GM19468 (cell line): ENCODE measurements around the gene ARID5B.

Experiments used
- ATAC-seq: cut with Tn5 transposase; IDR thresholded peaks from one replicate; pipeline ENCODE4 v1.9.1; 2021; ENCODE audit warnings: mild to moderate bottlenecking, moderate library complexity, moderate number of reproducible peaks; ENCODE audit not compliant: unreplicated experiment; ENCODE audit errors: extremely low read depth

Gene ARID5B

DNA sequence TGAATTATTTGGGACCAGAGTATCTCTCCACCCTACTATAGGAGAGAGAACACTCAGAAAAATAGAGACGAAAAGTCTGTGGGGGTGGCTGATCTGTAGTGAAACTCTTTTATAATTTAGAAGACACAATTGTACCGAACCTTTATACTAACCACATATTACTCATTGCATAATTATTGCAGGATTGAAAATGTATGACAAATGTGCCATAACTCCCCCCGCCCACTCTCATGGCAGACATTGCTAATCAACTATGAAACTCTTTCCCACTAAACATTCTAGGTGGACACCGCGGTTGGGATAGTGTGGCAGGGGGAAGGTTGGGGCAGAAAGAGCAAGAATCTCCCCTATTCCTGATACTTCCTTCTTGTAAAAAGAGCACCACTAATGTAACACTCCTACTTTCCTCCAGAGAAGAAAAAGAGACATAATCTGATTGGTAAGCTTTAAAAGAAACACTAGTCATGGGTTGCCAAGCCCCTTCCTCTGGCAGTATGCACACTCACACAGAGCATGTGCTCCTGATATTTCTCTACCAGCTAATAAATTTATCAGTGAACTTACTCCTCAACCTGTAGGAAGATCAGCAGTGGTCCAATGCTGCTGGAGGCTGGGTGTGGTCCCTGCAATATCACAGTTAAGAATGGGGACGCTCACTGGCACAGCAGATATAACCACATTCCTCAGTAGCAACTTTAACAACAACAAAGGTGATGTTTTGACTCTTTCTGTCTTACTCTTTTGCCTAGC lies 18.7 kb upstream of the ARID5B start:
- peak; percentile 35 for ATAC-seq

DNA sequence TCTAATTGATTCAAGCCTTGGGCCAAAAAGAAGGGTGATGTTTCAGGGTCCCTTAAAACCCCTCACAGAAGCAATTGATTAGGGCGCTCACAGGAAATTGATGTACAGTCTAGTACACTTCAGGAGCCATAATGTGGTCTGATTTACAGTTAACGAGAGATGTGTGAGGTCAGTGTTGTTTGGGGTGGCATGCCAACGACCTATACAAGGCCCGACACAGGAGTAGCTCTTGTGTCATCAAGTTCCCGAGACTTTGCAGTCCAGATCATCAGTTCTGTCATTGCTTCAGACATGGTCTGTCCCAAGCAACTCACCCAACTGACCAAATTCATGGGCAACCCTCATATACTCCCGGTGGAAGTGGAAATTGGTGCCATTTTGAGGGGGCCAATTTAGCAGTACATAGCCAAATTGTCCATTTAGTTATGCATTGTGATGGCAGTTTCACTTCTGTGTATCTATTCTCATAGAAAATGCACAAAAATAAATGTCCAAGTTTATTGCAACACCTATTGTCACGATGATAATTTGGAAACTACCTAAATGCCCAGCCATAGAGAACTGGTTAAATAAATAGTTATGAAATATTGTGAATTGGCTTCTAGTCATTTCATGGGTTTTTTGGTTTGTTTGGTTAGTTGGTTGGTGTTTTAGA lies 18.0 kb upstream of the ARID5B start:
- ATAC-seq, result no peak

DNA sequence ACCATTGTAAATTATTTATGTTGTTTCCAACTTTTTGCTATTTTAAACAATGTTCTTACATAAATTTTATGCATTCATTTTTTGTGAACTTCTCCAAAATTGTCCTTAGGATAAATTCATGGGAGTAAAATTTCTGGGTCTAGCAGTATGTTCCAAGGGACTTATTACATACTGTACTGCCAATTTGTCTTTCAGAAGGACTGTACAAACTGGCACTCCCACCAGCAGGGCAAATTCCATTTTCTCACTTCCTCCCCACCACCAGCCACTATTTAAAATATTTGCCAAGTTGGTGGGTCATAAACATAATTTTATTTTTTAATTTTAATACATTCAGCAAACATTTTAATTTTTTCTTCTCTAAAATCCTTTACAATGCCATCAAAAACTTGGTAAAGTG lies 13.7 kb upstream of the ARID5B start:
- no peak for ATAC-seq

DNA sequence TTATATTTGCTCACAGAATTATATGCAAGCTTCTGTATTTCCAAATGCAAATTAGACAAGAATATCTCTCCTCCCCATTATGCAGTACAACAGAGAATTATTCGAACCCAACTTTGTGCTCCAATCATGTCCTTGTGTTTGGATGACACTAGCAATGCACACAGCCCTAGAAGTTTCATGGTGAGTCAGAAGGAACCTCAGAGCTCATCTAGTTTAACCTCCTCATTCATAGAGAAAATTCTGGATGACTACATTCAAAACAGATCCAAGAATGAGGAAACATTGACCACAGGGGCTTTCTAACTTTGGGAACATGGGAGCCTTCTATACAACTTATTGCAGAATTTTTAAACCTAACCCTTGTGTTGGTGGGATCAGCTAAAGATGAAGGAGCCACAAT lies 12.8 kb upstream of the ARID5B start:
- no peak for ATAC-seq

DNA sequence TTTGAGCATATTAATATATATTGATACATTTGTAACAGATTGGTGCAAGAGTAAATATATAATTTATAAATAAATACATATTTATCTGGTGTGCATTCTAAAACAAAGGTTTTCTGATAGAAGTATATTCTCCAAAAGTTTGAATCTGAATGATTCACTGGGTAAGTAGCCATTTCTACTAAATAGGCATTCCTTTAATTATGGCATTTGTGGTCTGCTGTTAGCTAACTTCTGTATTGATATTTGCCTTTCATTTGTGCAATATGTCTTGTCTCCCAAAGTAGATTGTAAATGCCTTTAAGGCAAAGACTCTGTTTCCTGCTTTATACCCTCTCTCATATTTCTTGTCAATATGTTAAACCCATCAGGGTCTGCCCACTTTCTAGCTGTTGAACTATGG lies 11.1 kb upstream of the ARID5B start:
- ATAC-seq, result no peak

DNA sequence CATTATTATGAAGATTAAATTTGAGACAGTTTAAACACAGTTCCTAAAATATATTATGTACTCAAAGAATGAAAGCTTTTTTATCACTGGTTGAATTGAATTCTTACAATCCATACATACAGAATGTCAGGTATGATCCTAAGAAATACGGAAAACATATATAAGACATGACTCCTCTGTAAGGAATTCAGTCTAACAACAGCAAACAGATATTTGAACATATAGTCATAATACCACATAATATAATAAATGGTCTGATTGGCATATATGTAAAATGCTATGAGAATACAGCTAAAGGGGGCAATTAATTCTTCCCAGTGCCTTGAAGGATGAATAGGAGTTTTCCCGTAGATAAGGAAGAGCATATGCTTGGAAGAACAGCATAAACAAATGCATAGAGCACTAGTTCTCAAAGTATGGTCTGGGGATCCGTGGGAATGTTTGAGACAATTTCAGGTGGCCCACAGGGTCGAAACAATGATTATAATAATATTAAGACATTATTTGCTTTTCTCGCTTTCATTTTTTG lies 10.6 kb upstream of the ARID5B start:
- ATAC-seq, result no peak

DNA sequence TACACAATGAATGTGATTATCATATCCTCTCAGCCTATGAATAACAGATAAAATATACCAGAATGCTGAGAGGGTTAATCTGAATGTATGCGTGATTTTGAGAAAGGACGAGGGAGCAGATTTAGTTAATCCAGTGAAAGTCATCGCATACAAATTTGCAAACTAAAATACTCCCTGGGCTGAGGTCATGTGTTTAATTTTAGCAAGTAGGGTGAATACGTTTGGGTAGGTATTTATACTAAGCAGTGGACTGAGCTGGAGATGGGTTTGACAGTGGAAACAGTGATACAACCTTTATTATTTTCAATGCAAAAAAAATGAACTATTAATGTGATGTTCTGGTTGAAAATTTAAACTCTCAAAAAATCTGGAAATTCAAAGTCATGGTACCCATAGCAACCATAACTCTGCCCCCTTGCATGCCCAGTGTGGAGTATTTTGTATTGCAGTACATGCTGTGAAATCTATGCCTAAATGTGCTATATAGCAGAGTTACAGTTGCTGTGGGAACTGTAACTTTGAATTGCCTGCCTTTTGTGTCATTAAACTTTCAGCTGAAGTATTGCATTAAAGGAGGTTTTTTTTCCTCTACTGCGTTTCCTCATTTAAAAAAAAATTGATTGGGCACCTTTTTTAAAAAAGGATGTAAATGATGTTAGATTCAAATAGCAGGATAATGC lies 9.5 kb upstream of the ARID5B start:
- ATAC-seq, result no peak

DNA sequence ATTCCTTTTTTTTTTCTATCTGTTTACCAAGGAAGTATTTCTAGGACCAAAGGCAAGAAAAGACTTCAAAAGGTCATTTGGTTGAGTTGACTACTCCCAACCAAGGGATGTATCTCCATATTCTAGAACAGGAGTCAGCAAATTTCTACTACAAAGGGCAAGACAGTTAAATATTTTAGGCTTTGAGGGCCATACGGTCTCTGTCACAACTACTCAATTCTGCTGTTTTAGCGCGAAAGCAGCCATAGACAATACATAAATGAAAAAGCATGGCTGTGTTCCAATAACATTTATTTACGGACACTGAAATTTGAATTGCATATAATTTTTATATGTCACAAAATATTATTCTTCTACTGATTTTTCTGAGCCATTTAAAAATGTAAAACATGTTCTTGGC lies 8.5 kb upstream of the ARID5B start:
- no peak for ATAC-seq

DNA sequence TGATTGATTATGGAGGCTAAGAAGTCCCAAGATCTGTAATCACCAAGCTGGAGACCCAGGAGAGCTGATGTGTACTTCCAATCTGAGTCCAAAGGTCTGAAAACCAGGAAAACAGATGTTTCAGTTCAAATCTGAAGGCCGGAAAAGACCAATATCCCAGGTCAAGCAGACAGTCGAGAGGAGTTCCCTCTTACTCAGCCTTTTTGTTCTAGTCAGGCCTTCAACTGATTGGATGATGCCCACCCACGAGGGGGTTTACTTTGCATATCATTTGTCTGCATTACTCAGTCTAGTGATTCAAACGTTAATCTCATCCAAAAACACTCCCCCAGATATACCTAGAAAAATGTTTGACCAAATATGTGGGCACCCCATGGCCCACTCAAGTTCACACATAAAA lies 7.4 kb upstream of the ARID5B start:
- no peak for ATAC-seq

DNA sequence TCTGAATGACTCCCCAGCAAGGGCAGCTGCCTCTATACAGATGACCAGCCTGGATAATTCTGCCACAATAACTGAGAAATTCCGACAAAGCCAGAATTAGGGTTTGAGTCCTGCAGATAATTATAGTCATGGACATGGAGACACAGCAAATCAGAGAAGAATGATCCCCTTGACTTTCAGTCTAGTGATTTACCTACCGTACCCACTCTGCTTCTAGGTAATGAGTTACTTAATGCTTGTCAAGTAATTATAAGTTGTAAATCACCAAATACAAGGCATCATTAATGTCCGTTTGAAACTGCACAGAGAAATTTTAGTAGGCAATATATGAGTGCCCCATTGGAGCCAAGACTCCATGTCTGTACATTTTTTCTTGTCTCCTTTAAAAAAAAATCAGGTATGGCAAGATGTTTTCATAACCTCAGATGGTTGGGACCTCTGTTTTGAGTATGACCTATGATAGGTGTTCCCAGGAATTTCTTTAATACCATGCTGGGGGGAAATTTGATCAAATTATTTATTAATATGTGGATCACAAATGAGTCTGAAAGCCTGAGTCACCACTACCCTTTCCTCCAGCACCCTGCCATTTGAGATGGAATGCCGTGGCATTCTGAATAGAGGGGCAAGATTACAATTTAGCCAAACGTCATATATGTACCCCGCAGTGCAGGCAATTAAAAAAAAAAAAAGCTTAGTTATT lies 5.5 kb upstream of the ARID5B start:
- ATAC-seq, result no peak

DNA sequence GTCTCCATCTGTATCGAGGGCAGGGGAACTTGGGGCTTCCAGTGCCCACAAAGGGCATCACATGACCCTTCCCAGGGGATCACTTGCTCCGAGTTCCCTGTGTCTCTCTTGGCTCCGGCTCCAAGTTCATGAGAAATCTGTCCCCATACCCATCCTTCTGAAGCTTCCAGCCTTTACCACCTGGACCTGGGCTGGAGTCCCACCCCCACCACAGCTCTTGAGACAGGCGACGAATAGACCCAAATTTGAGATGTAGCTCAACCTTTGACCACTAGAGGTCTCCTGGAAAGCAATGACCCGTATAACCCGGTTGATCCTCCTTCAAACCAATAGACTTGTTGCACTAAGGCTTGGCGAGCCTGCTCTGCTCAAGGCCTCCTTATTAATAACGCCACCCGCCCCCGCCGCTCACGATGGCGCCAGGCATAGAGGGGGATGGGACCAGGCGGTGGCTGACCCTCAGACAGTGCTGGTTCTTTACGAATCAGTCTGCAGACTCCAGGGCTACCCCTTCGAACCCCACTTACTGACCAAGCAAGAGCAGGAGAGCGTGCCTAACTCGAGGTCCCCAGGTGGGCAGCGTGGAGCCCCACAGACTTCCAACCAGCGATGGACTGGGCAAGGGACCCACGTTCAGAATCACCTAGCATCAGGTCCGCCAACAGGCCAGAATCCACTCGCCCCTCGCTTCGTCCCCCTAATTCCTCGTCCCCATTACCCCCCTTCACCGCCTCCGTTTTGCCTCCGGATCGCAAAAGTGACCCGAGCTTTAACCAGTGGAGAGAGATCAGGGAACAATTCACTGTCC lies 4.4 kb upstream of the ARID5B start:
- peak; percentile 79 for ATAC-seq

DNA sequence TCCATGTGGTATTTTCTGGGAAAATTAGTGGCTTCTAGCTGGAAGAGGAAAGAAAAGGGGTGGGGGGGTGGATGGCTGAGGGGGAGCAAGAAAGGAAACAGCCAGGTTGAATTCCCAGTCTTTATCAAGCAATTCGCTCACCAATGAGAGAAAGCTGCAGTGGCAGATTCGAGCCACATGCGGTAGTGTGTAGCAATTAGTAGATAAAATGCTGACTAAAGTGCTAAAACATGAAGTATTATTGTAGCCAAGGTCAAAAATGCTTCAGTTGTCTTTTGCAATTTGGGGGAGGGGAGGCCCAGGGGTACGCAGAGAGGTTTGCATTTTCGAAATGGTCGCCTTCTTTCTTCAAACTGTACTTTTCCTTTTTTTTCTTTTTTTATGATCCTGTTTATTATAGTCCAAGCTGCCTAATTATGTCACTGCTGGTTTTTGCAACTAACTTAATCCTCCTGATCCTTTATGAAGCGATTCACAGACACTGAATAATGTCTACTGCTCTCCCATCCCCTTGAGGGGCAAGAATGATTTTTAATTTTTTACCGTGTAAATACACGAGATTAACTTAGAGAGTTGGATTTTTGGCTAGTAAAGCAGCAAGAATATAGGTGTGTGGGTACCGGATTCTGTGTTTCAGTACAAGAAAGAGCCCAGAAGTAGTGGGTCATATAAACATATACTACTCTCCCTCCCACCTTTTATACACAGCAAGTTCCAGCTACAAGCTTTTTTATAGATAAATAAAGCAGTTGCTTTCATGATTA lies 3.6 kb upstream of the ARID5B start:
- ATAC-seq, result no peak

DNA sequence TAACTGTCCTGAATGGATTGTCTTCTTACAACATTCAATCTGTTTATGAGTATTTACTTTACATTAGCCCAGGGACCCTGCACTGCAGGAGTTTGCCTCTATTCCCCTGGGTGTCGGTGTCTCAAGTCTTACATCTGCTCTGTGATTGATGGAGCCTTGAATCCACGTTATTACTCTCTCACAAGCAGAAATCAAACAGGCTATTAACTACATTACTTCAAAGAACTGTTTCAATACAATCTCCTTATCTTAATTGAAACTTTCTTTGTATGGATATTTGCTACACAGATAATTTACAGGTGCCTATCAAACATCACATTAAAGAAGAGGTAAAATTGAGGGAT lies 3.1 kb upstream of the ARID5B start:
- ATAC-seq, result no peak

DNA sequence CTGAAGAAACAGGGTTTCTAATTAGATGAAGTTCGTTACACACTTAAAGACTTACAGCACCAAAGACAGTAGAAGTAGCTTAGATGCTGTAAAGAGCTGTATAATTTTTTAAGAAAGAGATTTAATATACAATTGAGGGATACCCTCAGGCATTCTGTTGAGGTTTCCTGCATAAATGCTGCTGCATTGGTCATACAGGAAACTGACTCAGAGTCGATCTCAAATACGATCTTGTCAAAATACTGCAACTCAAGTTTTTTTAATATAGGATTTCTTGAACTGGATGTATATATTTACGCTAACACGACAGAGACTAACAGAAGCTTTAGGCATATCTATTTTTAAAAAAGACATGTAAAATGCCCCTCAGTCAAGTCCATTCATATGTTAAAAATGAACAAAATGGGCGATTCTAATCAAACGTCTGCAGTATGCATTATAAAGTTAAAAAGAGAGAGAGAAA lies 2.4 kb upstream of the ARID5B start:
- ATAC-seq, result no peak

DNA sequence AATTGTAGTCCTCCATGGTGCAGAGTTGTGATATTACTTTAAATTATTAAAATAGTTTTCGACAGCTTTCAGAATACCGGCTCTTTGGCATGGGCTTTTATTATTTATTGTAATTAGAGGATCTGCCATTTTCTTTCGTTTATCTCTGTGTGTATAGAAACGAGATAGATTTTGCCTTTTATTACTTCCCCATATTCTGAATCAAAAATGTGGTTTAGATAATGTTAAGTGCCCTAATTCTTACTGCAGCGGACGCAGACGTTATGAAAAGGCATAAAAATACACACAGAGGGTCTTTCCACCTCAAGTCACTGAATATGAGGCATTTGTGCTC lies 1.9 kb upstream of the ARID5B start:
- no peak for ATAC-seq

DNA sequence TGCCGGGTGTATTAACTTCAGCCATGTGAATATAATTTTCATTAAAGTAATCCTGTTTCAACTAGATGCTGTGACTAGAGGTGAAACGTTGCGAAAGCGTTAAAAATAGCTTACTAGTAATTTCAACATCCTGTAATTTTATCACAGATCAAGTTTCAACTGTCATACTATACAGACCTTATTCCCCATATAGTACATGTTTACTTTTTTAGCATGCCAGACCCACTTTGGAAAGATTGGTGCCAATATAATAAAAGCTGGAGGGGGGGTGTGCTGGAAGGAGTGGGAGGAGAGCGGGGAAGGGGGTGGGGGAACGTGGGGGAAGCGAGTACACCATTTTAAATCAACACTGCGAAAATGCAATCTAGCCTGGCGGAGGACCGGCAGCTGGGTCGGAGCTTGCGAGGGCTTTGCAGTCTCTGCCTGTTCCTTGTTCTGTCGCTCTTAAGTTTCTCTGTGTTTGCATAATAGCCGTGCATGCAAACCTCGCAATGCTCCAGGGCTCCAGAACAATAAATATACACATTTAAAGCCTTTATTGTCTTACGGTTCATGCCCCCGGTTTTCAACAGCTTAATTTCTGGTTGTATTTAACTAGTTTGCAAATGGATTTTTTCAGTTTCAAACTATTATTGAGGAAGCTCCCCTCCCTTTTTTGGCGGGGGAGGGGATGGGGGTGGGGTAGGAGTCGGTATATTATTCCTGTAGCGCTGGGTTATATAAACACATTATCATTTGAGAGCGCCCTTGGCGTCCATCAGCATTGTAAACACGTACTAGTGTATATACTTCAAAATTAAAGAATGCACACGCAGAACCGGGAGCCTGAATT lies 1.3 kb upstream of the ARID5B start:
- ATAC-seq, result peak; percentile 7

DNA sequence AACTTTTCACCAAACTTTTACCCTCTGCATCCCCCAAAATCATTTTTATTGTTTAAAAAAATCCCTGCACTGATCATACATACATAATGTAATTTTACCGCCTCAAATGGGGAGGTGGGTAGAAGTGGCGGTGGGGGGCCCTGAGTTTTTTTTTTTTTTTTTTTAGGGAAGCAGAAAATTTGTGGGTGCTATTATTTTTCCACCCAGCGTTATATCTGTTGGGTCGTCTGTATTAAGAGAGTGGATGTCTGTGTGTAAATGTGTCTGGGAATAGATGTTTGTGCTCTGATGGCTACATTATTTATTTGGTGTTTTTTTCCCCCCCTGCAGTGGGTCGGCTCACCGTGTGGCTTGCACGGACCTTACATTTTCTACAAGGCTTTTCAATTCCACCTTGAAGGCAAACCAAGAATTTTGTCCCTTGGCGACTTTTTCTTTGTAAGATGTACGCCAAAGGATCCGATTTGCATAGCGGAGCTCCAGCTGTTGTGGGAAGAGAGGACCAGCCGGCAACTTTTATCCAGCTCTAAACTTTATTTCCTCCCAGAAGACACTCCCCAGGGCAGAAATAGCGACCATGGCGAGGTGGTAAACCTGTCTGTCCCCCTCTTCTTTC lies 438 bp downstream of the ARID5B start:
- no peak for ATAC-seq
